HUES64 (cell line): Measurements from ENCODE around the gene COPS2.
"Not testable (repeated sequence)": the region's sequence is repeated elsewhere in the genome, so short reads cannot be mapped to it uniquely, and the experiment has no call there.

Experiments
- H3K27ac ChIP-seq: 2 replicates; pipeline ENCODE4 v1.7.0; 2013; ENCODE audit warnings: low read depth, low read length, inconsistent platforms
- H3K27me3 ChIP-seq: 2 replicates; pipeline ENCODE4 v1.6.1; 2013; ENCODE audit warnings: mild to moderate bottlenecking, low read length; ENCODE audit not compliant: insufficient read depth
- H3K36me3 ChIP-seq: 2 replicates; pipeline ENCODE4 v1.6.1; 2013; ENCODE audit warnings: mild to moderate bottlenecking, low read length; ENCODE audit not compliant: insufficient read depth
- H3K4me1 ChIP-seq: 2 replicates; pipeline ENCODE4 v1.6.1; 2013; ENCODE audit warnings: mild to moderate bottlenecking, low read length, moderate library complexity; ENCODE audit not compliant: insufficient read depth
- H3K4me3 ChIP-seq: 2 replicates; pipeline ENCODE4 v1.5.1; 2013; ENCODE audit warnings: mild to moderate bottlenecking, low read length, moderate library complexity
- H3K9ac ChIP-seq: 2 replicates; pipeline ENCODE4 v1.6.1; 2013; ENCODE audit warnings: mild to moderate bottlenecking, low read depth, low read length
- H3K9me3 ChIP-seq: 2 replicates; pipeline ENCODE4 v1.6.1; 2013; ENCODE audit warnings: low read depth, low read length; ENCODE audit not compliant: insufficient read depth
- WGBS: fragments of 150-250, 120-280 bp; methylation state at CpG from one replicate; pipeline ENCODE4 v1.1.7; 2013; ENCODE audit warnings: missing lambda C conversion rate; 5-methylcytosine and 5-hydroxymethylcytosine counted together

Gene COPS2

GRCh38 chr15:49182128-49182527, 26.7 kb upstream of the COPS2 start:
- no peaks in the 10 kb centered on the region for H3K36me3 ChIP-seq
- H3K4me3 ChIP-seq = no peak overlapping the region
- peaks cover 15% of the 10 kb centered on the region for H3K4me1 ChIP-seq
- H3K27ac ChIP-seq = no peak overlapping the region
- H3K27me3 ChIP-seq = no peaks in the 10 kb centered on the region
- WGBS = 96% methylated on average over 4 of the region's 4 CpGs
- no peaks in the 10 kb centered on the region for H3K9me3 ChIP-seq
- no peak overlapping the region for H3K9ac ChIP-seq

GRCh38 chr15:49179433-49180190, 24.2 kb upstream of the COPS2 start:
- H3K4me3 ChIP-seq = no peak overlapping the region
- H3K27me3 ChIP-seq = no peaks in the 10 kb centered on the region
- H3K4me1 ChIP-seq = peaks cover 15% of the 10 kb centered on the region
- 82% methylated on average over 1 of the region's 1 CpG for WGBS
- no peak overlapping the region for H3K27ac ChIP-seq
- H3K9me3 ChIP-seq = peaks cover 10% of the 10 kb centered on the region; the same call in 1 of the 2 replicates
- no peak overlapping the region for H3K9ac ChIP-seq
- H3K36me3 ChIP-seq = no peaks in the 10 kb centered on the region

- Histone ChIP-seq H3K4me3 (no peak overlapping the region), H3K27me3 (no peaks in the 10 kb centered on the region), H3K9me3 (peaks cover 10% of the 10 kb centered on the region; the same call in 1 of the 2 replicates), H3K27ac (no peak overlapping the region), H3K36me3 (no peaks in the 10 kb centered on the region), H3K4me1 (peaks cover 15% of the 10 kb centered on the region), H3K9ac (no peak overlapping the region)
- 95% methylated on average over 5 of the region's 7 CpGs for WGBS
These were observed 23.1 kb upstream of the COPS2 start for GRCh38 chr15:49178497-49178896.

- WGBS = 93% methylated on average over 5 of the region's 6 CpGs
- not testable (repeated sequence) for H3K36me3 ChIP-seq, H3K9ac ChIP-seq, H3K9me3 ChIP-seq, H3K27me3 ChIP-seq, H3K4me3 ChIP-seq, H3K27ac ChIP-seq
- H3K4me1 ChIP-seq = peaks cover 15% of the 10 kb centered on the region
These were observed 20.4 kb upstream of the COPS2 start for GRCh38 chr15:49175582-49176397.

GRCh38 chr15:49174902-49175301, 19.5 kb upstream of the COPS2 start:
- Histone ChIP-seq H3K9ac (no peak overlapping the region), H3K36me3 (no peaks in the 10 kb centered on the region), H3K4me1 (peaks cover 7% of the 10 kb centered on the region; the same call in 1 of the 2 replicates), H3K27ac (no peak overlapping the region), H3K9me3 (peaks cover 10% of the 10 kb centered on the region; the same call in 1 of the 2 replicates), H3K4me3 (no peak overlapping the region), H3K27me3 (no peaks in the 10 kb centered on the region)
- 90% methylated on average over 3 of the region's 3 CpGs for WGBS

- H3K27me3 ChIP-seq = peaks cover 6% of the 10 kb centered on the region; the same call in 1 of the 2 replicates
- no peak overlapping the region for H3K9ac ChIP-seq
- no peak overlapping the region for H3K4me3 ChIP-seq
- WGBS = 94% methylated on average over 10 of the region's 12 CpGs
- H3K9me3 ChIP-seq = peaks cover 10% of the 10 kb centered on the region; the same call in 1 of the 2 replicates
- no peaks in the 10 kb centered on the region for H3K4me1 ChIP-seq
- H3K27ac ChIP-seq = no peak overlapping the region
- no peaks in the 10 kb centered on the region for H3K36me3 ChIP-seq
These were observed 16.4 kb upstream of the COPS2 start for GRCh38 chr15:49171790-49172189.

GRCh38 chr15:49169880-49170597, 14.6 kb upstream of the COPS2 start, which contains the start of gene GALK2:
TSS of gene GALK2 (plus strand) at chr15:49170247. CDS start at chr15:49170323, 76 bp downstream.
- Histone ChIP-seq H3K9me3 (0 out of 2 replicates have a peak, but pooled peaks cover 4% of the 10 kb centered on the region), H3K27me3 (peaks cover 6% of the 10 kb centered on the region; the same call in 1 of the 2 replicates), H3K4me1 (no peaks in the 10 kb centered on the region), H3K9ac (peak within 1 kb of the TSS; percentile 79), H3K36me3 (no peaks in the 10 kb centered on the region), H3K4me3 (peak within 1 kb of the TSS; percentile 76), H3K27ac (peak within 1 kb of the TSS; percentile 24; the same call in 1 of the 2 replicates)
- WGBS = 10% methylated on average over 30 of the region's 30 CpGs

GRCh38 chr15:49168016-49168415, 12.6 kb upstream of the COPS2 start:
- no peaks in the 10 kb centered on the region for H3K4me1 ChIP-seq
- WGBS = over 99% methylated on average over 3 of the region's 3 CpGs
- H3K4me3 ChIP-seq = no peak overlapping the region
- H3K9me3 ChIP-seq = no peaks in the 10 kb centered on the region
- H3K9ac ChIP-seq = no peak overlapping the region
- H3K27ac ChIP-seq = no peak overlapping the region
- no peaks in the 10 kb centered on the region for H3K36me3 ChIP-seq
- peaks cover 6% of the 10 kb centered on the region; the same call in 1 of the 2 replicates for H3K27me3 ChIP-seq

- no peaks in the 10 kb centered on the region for H3K9me3 ChIP-seq
- no peak overlapping the region for H3K9ac ChIP-seq
- H3K36me3 ChIP-seq = no peaks in the 10 kb centered on the region
- peaks cover 6% of the 10 kb centered on the region; the same call in 1 of the 2 replicates for H3K27me3 ChIP-seq
- no peaks in the 10 kb centered on the region for H3K4me1 ChIP-seq
- no peak overlapping the region for H3K4me3 ChIP-seq
- H3K27ac ChIP-seq = no peak overlapping the region
These were observed 9.5 kb upstream of the COPS2 start for GRCh38 chr15:49164865-49165264.

GRCh38 chr15:49163678-49164077, 8.3 kb upstream of the COPS2 start:
- H3K9ac ChIP-seq = no peak overlapping the region
- H3K27ac ChIP-seq = no peak overlapping the region
- 100% methylated on average over 1 of the region's 1 CpG for WGBS
- no peaks in the 10 kb centered on the region for H3K27me3 ChIP-seq
- no peaks in the 10 kb centered on the region for H3K4me1 ChIP-seq
- no peak overlapping the region for H3K4me3 ChIP-seq
- H3K9me3 ChIP-seq = no peaks in the 10 kb centered on the region
- H3K36me3 ChIP-seq = no peaks in the 10 kb centered on the region
